ENCODE data around the gene AMY2B.
"Not testable (repeated sequence)": the region's sequence is repeated elsewhere in the genome, so short reads cannot be mapped to it uniquely, and the experiment has no call there.

AMY2B gene

DNA sequence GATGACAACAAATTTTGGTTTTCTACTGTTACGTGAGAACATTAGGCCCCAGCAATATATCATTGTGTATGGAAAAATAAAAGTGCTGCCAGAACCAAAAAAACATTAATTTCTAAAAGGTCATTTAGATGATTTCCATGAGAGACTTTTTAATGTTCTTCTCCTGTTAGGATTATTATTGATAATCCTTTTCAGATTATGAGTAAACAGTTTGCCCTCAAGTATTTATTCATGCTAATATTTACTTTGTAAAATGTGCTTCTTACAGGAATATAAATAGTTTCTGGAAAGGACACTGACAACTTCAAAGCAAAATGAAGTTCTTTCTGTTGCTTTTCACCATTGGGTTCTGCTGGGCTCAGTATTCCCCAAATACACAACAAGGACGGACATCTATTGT, at the start of gene AMY2B:
Gene AMY2B (plus strand): TSS at position 301 of the 400 bp plus-strand sequence. CDS start 14 bp downstream, at position 315.
- not testable (repeated sequence) for DNase-seq (ENCODE audit: low spot score)

DNA sequence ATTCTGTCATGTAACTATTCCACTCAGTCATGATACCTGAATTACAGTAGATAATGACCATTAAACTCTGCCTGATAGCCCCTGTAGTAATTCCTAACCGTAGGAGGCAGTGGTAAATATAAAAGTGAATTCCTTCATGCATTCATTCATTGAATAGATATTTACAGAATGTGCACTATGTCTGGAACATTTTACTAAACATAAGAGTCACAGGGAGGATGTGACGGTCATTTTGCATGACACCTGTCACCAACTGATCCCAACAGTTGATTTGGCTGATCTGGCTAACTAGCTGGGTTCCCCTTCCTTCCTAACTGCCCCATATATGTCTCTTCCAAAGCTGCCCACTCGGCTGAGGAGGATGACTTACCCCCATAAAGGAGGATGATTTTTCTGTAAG, 48.0 kb upstream of the AMY2B start:
- no peak for DNase-seq (ENCODE audit: low spot score)

DNA sequence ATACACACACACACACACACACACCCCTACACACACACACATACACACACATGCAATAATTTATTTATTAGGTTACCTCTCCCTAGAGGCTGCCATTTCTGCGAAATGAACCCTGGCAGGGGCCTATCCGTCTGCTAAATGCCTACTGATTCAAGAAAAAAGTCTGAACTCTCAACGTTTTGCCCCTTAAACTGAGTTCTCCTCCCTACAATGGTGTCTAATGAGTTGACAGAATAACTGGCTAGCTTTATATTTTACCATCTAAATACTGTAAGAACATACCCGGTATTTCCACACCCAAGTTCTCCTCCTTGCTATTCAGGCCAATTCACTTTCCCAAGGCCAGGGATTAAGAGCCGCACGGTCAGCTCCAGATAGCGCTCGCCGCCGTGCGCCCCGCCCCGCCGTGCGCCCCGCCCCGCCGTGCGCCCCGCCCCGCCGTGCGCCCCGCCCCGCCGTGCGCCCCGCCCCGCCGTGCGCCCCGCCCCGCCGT, 46.2 kb upstream of the AMY2B start:
- DNase-seq (ENCODE audit: low spot score): no peak

DNA sequence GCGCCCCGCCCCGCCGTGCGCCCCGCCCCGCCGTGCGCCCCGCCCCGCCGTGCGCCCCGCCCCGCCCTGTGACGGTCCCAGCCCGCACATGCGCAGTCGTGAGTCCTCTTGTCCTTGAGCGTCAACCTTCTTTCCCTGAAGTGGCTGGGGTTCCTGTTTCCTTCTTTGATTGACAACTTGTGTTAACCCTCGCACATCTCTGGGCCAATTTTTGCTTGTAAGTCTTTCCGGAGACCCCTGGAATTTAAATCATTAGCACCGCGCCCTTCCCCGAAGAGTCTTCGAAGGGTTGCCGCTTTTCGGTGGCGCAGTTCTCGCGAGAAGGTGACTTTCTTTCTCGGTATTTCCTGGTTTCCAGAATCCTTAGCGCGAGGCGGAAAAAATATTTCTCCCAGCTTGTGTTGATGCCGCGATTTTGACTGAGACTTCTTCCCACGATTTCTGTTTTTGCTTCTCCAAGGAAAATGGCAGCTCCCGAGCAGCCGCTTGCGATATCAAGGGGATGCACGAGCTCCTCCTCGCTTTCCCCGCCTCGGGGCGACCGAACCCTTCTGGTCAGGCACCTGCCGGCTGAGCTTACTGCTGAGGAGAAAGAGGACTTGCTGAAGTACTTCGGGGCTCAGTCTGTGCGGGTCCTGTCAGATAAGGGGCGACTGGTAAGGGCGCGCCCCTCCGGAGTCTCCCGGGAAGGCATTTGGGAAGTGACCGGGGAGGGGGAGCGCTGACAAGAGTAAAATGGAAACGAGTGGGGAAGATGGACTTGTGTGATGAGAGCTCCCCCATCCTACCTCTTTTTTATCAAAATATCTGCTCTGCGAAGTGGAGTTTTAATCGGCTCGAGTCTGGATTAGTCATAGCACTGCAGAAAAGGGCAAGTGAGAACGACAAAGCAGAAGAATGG, 45.5 kb upstream of the AMY2B start, which contains the start of gene RNPC3:
Gene RNPC3 (plus strand): TSS at position 93 of the 901 bp plus-strand sequence. CDS start 372 bp downstream, at position 465.
- DNase-seq (ENCODE audit: low spot score): peak; percentile 84

DNA sequence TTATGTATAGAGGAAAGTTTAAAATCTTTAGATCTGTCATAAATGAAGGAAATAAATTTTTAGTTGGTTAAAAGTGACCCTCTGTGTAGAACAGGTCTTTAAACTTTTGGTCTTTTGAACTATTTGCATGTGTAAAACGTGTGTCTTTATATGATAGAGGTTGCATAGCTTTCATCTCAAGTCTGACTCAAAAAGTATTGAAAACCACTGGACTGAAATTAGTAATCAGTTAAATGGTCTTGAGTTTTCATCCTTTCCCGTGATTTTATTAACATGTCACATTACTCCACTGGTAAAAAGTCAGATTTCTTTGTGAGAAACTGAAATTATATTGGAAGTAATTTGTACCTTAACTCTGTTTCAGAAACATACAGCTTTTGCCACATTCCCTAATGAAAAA, 44.1 kb upstream of the AMY2B start:
- DNase-seq (ENCODE audit: low spot score): peak; percentile 37

DNA sequence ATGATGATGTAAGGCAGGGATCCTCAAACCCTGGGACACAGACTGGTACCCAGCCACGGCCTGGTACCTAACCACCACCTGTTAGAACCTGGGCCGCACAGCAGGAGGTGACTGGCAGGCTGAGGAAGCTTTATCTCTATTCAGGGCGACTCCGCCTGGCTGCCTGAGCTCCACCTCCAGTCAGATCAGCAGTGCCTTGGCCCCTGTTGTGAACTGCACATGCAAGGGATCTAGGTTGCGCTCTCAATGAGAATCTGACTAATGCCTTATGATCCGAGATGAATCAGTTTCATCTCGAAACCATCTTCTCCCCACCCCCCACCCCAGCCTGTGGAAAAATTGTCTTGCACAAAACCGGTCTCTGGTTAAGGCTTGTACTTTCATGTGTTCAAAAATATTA, 41.6 kb upstream of the AMY2B start:
- peak; percentile 68 for DNase-seq (ENCODE audit: low spot score)

DNA sequence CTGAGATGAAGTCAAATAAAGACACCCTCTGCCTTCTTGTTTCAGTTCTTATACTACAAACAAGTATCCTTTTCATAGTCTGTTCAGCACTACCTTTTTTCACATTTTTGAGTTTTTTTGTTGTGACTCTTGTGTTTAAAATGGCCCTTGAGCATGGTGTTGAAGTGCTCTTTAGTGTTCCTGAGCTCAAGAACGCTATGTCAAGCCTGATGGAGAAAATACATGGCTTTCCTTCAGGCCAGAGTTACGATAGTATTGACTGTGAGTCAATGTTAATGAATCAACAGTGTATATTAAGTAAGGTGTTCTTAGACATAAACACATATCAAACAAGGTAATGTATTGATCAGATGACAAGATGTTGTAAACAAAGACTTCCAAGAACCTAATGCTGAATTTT, 33.2 kb upstream of the AMY2B start:
- no peak for DNase-seq (ENCODE audit: low spot score)

DNA sequence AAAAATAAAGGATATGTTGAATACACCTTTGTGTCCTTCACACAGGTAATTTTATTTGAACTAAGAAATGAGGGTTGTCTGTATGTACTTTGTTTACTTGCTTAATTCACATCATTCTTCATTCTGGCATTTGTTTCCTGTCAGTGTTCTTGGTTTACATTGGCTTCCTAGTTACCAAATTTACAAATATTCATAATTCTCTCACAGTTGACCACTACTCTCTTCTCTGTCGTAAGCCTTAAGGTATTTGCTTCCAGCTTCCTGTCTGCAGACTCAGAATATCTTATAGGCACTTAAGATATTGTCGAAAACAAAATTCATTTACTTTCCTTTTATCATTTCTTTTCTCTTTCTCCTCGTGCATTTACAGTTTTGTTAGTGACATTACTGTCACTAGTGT, 30.0 kb upstream of the AMY2B start:
- no peak for DNase-seq (ENCODE audit: low spot score)

DNA sequence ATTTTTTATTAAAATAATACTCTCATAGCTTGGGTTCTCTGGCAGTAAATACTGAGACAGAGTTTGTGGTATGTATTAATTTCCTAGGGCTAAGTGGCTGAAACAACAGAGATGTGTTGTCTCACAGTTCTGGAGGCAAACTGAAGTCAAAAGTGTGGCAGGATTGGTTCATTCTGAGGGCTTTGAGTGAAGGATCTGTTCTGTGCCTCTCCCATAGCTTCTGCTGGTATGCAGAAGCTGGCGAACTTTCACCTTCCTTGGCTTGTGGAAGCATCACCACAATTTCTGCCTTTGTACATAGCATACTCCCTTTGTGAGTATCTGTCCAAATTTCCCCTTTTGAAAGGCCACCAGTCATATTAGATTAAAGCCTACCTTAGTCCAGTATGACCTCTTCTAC, 24.9 kb upstream of the AMY2B start:
- DNase-seq (ENCODE audit: low spot score): no peak

DNA sequence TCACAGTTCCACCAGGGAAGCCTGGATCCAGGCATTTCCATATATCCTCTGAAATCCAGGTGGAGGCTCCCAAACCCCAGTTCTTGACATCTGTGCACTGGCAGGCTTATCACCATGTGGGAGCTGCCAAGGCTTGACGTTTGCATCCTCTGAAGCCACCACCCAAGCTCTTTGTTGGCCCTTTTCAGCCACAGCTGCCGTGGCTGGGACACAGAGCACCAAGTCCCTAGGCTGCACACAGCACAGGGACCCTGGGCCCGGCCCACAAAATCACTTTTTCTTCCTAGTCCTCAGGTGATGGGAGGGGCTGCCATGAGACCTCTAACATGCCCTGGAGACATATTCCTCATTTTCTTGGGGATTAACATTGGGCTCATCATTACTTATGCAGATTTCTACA, 23.5 kb upstream of the AMY2B start:
- no peak for DNase-seq (ENCODE audit: low spot score)

DNA sequence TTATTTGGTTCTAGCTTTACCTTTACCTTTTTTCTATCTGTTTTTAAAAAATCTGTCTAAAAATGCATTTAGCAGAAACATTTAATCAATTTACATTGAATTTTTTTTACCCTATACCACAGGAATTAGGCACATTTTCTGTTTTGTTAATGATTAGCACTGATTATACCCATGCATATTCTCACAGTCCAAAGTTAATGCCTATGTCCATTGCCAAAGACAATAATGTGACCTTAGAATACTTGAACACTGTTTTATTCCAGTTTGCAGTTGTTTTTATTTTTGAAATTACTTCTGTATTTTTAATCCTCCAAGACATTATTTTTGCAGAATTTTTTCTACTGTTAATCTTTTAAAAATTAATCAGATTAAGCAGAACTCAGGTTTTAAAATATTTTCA, 11.0 kb upstream of the AMY2B start:
- no peak for DNase-seq (ENCODE audit: low spot score)

DNA sequence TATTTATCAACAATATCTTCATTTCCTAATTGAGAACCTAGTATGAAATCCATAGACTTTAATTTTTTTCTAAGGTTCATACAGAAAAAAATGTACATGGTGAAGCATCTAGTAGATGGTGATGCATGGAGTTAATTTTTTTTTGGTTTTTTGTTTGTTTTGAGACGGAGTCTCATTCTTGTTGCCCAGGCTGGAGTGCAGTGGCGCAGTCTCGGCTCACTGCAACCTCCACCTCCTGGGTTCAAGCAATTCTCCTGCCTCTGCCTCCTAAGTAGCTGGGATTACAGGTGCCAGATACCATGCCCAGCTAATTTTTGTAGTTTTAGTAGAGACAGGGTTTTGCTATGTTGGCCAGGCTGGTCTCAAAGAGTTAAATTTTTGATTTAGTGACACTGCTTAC, 10.3 kb upstream of the AMY2B start:
- DNase-seq (ENCODE audit: low spot score): not testable (repeated sequence)

DNA sequence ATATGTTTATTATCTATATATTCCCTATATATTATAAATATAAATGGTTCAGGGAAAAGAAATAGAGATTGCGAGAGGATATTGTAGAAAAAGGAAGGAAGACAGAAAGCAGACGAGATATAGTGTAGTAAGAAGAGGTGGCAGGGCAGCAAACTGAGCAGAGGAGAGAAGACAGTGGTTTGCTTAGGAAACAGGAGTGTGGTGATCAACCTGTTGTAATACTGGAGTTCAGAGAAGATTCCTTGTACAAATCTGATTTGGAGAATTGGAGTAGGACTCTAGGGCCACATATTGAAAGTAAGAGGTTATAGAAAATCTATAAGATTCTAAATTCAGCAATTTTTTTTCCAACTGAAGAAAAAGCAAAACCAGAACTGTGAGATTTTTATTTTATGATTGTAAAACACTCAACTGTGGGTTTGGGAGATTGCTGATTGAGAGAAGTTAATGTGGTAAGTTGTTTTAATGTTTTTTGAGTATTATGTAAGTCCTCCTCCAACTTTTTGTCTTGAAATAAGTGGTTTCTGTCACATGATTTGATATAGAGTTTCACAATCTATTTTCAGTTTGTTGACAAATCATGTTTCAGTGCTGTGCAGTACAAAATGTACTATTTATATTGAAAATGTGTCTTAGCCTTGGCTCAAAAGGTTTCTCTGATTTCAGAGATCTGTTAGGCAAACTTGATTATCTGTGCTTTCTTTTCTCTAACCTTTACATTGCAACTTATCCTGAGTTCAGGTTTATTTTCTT, 9.6 kb upstream of the AMY2B start:
- no peak for DNase-seq (ENCODE audit: low spot score)

DNA sequence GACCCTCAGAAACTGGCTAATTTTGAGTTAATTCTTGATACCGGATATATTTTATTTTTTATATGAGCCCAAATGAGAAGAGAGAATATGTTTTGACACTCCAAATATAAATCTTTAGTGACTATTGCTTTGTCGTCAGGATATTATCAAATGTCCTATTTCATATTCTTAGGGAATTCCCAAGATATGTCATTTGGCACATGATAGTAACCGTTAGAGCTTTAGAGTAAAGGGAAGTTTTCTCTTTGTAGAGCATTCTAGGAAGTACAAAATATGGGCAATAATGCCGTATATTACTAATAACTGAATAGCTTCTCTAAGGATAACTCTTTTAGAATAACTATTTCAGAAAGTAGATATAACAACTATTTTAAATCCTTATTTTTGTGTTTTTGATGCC, 8.3 kb upstream of the AMY2B start:
- DNase-seq (ENCODE audit: low spot score): no peak

DNA sequence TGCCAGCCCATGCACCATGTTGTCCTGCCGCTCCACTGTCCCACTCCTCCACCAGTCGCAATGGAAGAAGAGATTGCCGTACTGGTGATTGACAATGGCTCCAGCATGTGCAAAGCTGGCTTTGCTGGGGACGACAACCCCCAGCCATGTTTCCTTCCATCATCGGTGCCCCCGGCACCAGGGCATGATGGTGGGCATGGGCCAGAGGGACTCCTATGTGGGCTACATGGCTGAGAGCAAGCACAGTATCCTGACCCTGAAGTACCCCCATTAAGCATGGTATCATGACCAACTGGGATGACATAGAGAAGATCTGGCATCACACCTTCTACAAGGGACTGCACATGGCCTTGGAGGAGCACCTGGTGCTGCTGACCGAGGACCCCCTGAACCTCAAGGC, 1.9 kb upstream of the AMY2B start:
- DNase-seq (ENCODE audit: low spot score): no peak

DNA sequence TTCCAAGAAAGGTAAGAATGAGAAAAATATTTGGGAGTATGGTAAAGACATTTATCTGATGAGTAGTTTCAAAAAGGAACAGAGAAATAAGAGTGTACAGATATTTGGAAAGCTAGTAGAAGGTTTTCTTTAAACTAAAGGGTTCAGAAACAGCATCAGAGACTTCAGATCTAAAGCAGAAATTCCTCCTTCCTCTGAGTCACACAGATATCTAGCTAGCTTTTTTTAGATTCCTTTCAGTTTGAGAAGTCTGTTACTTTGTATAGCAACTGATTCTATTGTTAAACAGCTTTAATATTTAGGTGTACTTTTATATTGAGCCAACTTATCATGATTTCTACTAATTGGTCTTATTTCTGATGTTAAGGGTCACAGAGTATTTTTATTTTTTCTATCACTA, 4.7 kb downstream of the AMY2B start:
- no peak for DNase-seq (ENCODE audit: low spot score)

DNA sequence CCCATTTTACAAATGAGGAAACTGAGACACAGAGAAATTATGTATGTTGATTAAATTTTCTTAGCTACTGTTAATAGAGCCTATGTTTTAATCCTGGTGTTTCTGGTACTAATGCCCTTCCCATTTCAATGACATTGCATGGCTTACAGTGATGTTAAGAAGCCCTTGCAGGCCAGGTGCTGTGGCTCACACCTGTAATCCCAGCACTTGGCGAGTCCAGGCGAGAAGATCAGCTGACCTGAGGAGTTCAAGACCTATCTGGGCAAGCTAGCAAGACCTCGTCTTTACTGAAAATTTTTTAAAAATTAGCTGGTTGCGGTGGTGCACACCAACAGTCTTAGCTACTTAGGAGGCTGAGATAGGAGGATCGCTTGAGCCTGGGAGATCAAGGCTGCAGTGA, 5.4 kb downstream of the AMY2B start:
- not testable (repeated sequence) for DNase-seq (ENCODE audit: low spot score)

DNA sequence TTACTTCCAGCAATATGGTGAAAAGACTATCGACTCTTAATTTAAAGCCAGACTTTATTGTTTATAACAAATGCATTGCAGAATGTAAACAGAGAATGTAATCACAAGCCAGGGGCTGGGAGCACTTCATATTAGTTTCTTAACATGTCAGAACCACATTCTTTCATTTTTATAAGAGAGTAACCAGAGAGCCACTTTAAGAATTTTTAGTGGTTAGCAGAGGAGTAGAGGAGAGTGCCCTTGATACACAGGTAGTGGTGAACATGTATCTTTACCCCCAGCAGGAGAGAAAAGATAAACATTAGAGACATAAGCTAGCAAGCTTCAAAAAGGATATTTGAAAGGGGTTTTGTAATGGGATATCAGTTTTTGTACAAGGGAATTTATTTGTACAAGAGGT, 11.1 kb downstream of the AMY2B start:
- DNase-seq (ENCODE audit: low spot score): no peak

DNA sequence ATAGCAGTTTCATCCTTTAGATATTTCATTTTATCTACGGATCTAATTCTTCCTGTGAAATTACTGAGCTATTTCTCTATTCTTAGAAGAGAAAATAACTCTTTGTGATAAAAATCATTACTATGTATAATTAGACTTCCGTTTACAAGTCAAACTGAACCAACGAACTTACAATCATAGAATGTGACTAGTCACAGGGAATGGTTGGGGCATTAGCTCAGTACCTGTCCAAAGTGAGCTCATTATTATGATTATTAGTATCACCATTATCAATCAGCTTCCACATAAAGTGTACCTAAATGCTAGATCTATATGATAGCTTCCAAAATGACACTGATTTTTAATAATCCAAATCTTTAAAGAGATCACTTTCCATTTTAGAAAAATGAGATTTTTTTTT, 12.5 kb downstream of the AMY2B start:
- no peak for DNase-seq (ENCODE audit: low spot score)

DNA sequence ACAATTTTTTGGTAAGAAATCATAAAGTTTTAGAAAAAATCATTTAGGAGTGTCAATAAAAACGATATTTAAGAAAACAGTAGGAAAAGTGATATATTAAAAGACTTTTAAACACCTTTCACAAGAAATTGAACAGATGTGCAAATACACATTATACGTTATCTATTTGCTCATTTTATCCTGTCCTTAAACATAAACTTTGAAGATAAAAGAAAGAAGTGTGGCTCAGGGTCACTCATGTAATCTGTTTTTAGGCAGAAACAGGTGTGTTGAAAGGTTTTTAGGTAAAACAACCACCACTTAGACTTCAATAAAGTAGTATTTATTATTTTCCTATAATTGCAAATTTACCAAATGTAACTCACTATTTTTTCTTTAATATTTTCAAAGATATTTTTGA, 13.1 kb downstream of the AMY2B start:
- DNase-seq (ENCODE audit: low spot score): no peak

DNA sequence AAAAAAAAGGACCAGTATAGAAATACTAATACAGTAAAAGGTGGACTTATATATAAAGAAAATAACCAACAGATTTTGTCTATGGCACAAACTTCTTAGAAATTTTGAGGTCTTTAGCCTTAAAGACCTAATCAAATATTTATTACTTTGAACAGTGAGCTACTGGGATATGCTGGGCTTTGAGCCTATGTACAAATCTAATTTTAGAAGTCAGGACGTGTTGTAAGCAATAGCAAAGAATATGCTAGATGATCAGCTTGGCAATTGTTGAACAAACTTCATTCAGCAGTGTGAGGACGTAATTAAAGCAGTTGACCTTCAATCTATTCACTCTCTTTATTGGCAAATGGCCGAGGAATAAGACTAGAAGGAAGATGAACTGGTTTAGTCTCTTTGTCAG, 31.4 kb downstream of the AMY2B start:
- not testable (repeated sequence) for DNase-seq (ENCODE audit: low spot score)

DNA sequence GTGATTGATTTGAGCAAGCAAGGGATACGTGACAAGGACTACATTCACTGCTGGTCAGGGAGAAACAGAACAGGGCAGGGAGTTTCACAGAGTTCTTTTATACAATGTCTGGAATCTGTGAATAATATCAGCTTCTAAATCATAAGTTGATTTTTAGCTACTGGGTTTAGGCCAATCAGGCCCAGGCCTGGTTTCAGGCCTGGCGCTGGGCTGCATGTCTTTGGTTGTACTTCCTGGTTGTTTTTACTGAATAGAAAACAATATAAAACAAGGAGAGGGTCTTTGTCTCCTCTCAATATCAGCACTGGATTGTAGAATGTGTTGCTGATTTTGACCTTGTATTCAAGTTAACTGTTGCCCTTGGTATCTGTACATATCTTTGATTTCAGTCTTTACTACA, 45.0 kb downstream of the AMY2B start:
- no peak for DNase-seq (ENCODE audit: low spot score)

DNA sequence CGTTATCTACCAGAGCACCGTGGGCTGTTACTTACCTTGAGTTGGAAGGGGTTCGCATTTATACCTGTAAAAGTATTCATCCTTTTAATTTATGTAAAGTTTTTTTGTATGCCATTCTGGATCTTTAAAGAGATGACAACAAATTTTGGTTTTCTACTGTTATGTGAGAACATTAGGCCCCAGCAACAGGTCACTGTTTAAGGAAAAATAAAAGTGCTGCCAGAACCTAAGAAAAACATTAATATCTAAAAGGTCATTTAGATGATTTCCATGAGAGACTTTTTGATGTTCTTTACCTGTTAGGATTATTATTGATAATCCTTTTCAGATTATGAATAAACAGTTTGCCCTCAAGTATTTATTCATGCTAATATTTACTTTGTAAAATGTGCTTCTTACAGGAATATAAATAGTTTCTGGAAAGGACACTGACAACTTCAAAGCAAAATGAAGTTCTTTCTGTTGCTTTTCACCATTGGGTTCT, 45.6 kb downstream of the AMY2B start, which contains the start of gene AMY2A:
Gene AMY2A (plus strand): TSS at position 434 of the 484 bp plus-strand sequence. CDS start 14 bp downstream, at position 448.
- not testable (repeated sequence) for DNase-seq (ENCODE audit: low spot score)

Measured in activated CD4-positive, alpha-beta T cell treated with anti-CD3 and anti-CD28 coated beads, Interleukin-2, Interleukin-4, amounts not matched to agents 100 ng/mL and 50 ng/mL, durations not matched to agents 16 hours and 8 hours (primary cell).